A673 (cell line): ENCODE data around the gene CLASP2.

ENCODE experiments used
- CTCF ChIP-seq: fragments of 300-800, 200-600 bp; sonication (generic); conservative IDR thresholded peaks from 2 replicates; pipeline ENCODE4 v1.5.1; 2017; ENCODE audit warnings: low read depth, mild to moderate bottlenecking, antibody characterized with exemption, low read length, moderate library complexity, mixed read lengths
- EZH2 ChIP-seq: fragments of 200-600 bp; sonication (generic); IDR thresholded peaks from 2 replicates; pipeline ENCODE4 v1.6.1; 2017; ENCODE audit warnings: borderline replicate concordance, low read depth, mild to moderate bottlenecking, mixed read lengths, antibody characterized with exemption, low read length; ENCODE audit not compliant: poor library complexity, severe bottlenecking

DNA sequence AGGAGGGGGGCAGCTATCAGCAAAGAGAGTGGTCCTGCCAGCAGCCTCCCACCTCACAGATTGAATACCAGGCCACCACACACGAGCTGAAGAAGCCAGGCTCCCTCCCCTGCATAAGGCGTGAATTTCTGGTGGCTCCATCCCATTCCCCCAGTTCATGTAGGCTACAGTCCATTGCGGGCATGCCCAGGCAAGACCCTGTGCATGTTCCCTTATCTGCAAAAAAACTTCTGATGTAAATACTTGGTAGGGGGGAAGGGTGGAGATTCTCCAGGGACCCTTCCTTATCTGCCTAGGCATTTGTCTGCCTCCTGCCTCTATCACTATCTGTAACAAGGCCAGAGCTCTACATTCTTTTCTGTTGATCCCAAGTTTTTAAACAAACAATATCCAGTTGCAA is 250.3 kb downstream of the CLASP2 start:
- TF ChIP-seq CTCF: no peak
- no peak for TF ChIP-seq EZH2
